Loucy (cell line): ENCODE results near the gene CCDC134.

ENCODE experiments used
- H2AFZ ChIP-seq: fragments of 200-600 bp; sonication (generic); 2 replicates; pipeline ENCODE4 v1.6.0; 2016; ENCODE audit warnings: antibody characterized with exemption, mild to moderate bottlenecking, low read length, moderate library complexity
- H3F3A ChIP-seq: fragments of 200-600 bp; 2 replicates; pipeline ENCODE4 v1.6.0; 2016; ENCODE audit warnings: antibody characterized with exemption, low read depth, mild to moderate bottlenecking
- H3K27me3 ChIP-seq: fragments of 200-600 bp; sonication (generic); 2 replicates; pipeline ENCODE4 v1.6.1; 2014; ENCODE audit warnings: low read length, mild to moderate bottlenecking; ENCODE audit not compliant: insufficient read depth, poor library complexity, severe bottlenecking
- H3K36me3 ChIP-seq: fragments of 200-600 bp; sonication (generic); 2 replicates; pipeline ENCODE4 v1.6.1; 2016; ENCODE audit warnings: low read length; ENCODE audit not compliant: insufficient read depth
- H3K4me1 ChIP-seq: fragments of 200-600 bp; sonication (generic); 2 replicates; pipeline ENCODE4 v1.5.1; 2014; ENCODE audit warnings: low read length, mild to moderate bottlenecking; ENCODE audit not compliant: insufficient read depth, poor library complexity, severe bottlenecking
- H3K4me2 ChIP-seq: fragments of 200-600 bp; sonication (generic); 2 replicates; pipeline ENCODE4 v1.6.0; 2014; ENCODE audit warnings: antibody characterized with exemption, low read length, low read depth, mild to moderate bottlenecking; ENCODE audit not compliant: poor library complexity, severe bottlenecking
- H3K4me3 ChIP-seq: fragments of 200-600 bp; sonication (generic); 2 replicates; pipeline ENCODE4 v1.5.1; 2014; ENCODE audit warnings: low read length, mild to moderate bottlenecking, mixed read lengths; ENCODE audit not compliant: poor library complexity, severe bottlenecking
- H3K79me2 ChIP-seq: fragments of 200-600 bp; sonication (generic); 2 replicates; pipeline ENCODE4 v1.6.1; 2014; ENCODE audit warnings: low read length; ENCODE audit not compliant: insufficient read depth
- H3K9ac ChIP-seq: fragments of 200-600 bp; sonication (generic); 2 replicates; pipeline ENCODE4 v1.6.0; 2014; ENCODE audit warnings: mild to moderate bottlenecking, low read depth, low read length, moderate library complexity; ENCODE audit not compliant: poor library complexity, severe bottlenecking
- H3K9me2 ChIP-seq: fragments of 200-600 bp; sonication (generic); replicated peaks from 2 replicates; pipeline ENCODE4 v1.6.1; 2016; ENCODE audit warnings: low read depth, low read length, mixed read lengths
- H3K9me3 ChIP-seq: fragments of 200-600 bp; sonication (generic); 2 replicates; pipeline ENCODE4 v1.6.1; 2014; ENCODE audit warnings: mild to moderate bottlenecking, antibody characterized with exemption, low read length, low read depth; ENCODE audit not compliant: insufficient read depth
- H4K20me1 ChIP-seq: fragments of 200-600 bp; sonication (generic); 2 replicates; pipeline ENCODE4 v1.6.0; 2014; ENCODE audit warnings: antibody characterized with exemption, low read length, mild to moderate bottlenecking; ENCODE audit not compliant: insufficient read depth, poor library complexity, severe bottlenecking
- EZH2phosphoT487 ChIP-seq: fragments of 200-600 bp; IDR thresholded peaks from 2 replicates; pipeline ENCODE4 v1.6.1; 2018; ENCODE audit warnings: antibody characterized with exemption, mild to moderate bottlenecking, moderate library complexity, borderline replicate concordance
- TF ChIP-seq, protein P1 (sequence below): fragments of 200-600 bp; sonication (generic); conservative IDR thresholded peaks from 2 replicates; pipeline ENCODE4 v1.5.1; 2014; ENCODE audit warnings: mild to moderate bottlenecking, antibody characterized with exemption, low read length

The CCDC134 gene

DNA sequence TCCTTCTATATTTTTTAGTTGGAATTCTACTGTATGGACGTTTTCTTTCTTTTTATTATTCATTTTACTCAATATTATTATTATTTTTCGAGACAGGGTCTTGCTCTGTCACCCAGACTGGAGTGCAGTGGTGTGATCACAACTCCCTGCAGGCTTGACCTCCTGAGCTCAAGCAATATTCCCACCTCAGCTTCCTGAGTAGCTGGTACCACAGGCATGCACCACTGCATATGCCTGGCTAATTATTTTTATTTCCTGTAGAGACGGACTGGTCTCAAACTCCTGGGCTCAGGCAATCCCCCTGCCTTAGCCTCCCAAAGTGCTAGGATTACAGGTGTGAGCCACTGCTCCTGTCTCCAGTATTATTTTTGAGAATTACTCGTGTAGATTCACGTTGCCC is 34.0 kb upstream of the CCDC134 start:
- H3K79me2 ChIP-seq, result no peaks in the 10 kb centered on the region
- H4K20me1 ChIP-seq, result no peaks in the 10 kb centered on the region
- no peaks in the 10 kb centered on the region for H3K36me3 ChIP-seq
- TF ChIP-seq, protein P1, sequence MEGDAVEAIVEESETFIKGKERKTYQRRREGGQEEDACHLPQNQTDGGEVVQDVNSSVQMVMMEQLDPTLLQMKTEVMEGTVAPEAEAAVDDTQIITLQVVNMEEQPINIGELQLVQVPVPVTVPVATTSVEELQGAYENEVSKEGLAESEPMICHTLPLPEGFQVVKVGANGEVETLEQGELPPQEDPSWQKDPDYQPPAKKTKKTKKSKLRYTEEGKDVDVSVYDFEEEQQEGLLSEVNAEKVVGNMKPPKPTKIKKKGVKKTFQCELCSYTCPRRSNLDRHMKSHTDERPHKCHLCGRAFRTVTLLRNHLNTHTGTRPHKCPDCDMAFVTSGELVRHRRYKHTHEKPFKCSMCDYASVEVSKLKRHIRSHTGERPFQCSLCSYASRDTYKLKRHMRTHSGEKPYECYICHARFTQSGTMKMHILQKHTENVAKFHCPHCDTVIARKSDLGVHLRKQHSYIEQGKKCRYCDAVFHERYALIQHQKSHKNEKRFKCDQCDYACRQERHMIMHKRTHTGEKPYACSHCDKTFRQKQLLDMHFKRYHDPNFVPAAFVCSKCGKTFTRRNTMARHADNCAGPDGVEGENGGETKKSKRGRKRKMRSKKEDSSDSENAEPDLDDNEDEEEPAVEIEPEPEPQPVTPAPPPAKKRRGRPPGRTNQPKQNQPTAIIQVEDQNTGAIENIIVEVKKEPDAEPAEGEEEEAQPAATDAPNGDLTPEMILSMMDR, result no peak
- no peak for TF ChIP-seq EZH2phosphoT487
- no peaks in the 10 kb centered on the region for H3K27me3 ChIP-seq
- H3K4me2 ChIP-seq, result no peak overlapping the region
- H3K9ac ChIP-seq, result no peak overlapping the region
- no peaks in the 10 kb centered on the region for H3K9me3 ChIP-seq
- no peaks in the 10 kb centered on the region for H3K4me1 ChIP-seq
- H3K9me2 ChIP-seq, result no peaks in the 10 kb centered on the region
- no peaks in the 10 kb centered on the region for H3F3A ChIP-seq
- H3K4me3 ChIP-seq, result no peak overlapping the region
- no peak overlapping the region for H2AFZ ChIP-seq

DNA sequence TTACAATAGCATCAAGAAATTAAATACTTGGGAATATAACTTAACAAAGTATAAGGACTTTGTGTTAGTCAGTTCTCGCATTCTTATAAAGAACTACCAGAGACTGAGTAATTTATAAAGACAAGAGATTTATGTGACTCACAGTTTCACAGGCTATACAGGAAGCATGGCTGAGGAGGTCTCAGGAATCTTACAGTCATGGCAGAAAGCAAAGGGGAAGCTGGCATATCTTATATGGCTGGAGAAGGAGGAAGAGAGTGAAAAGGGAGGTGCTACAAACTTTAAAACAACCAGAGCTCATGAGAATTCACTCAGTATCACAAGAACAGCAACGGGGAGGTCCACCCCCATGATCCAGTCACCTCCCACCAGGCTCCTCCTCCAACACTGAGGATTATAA is 32.0 kb upstream of the CCDC134 start:
- no peak overlapping the region for H2AFZ ChIP-seq
- no peaks in the 10 kb centered on the region for H4K20me1 ChIP-seq

DNA sequence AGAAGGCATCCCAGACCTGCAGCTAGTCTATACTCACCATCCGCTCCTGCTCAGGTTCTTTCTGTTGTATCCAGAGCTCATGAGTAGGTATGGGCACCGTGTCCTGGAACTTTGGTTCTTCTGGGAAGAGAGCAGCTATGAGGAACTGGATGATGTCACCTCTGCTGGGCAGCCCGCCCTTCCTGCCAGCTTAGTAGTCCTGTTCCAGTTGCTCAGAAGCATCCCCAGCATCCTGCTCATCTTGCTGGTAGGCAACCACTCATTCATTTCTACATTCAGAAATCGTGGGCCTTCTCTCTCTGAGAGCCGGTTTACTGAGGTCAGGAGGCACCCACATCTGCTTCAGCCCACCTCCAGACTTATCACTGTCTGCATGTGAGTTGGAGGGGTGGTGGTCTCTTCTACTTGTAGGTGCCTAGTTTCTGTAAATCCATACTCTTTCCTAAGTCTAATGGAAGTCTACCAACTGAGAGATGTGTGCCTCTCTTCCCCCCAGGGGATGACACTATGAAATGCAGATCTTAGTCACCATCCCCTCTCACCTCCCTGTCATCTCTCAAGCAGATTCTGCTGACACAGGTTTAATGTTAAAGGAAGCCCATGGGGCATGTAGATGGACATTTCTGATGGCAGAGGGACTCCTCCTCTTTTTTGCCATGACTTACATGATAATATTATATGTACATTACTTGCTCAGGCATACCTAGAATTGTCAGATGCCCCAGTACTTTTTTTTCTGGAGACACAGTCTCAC is 29.6 kb upstream of the CCDC134 start:
- Histone ChIP-seq H3K9me3 (no peaks in the 10 kb centered on the region), H3K4me2 (no peak overlapping the region), H3K27me3 (no peaks in the 10 kb centered on the region), H3K4me1 (no peaks in the 10 kb centered on the region), H3K79me2 (no peaks in the 10 kb centered on the region), H3K4me3 (no peak overlapping the region), H3K9ac (no peak overlapping the region), H4K20me1 (no peaks in the 10 kb centered on the region), H3F3A (no peaks in the 10 kb centered on the region), H3K36me3 (no peaks in the 10 kb centered on the region), H2AFZ (no peak overlapping the region), H3K9me2 (no peaks in the 10 kb centered on the region)
- TF ChIP-seq EZH2phosphoT487, result no peak
- TF ChIP-seq, protein P1, result no peak

More for the DNA sequence above, 32.0 kb upstream of the CCDC134 start:
- Histone ChIP-seq H3K4me1 (no peaks in the 10 kb centered on the region), H3K36me3 (no peaks in the 10 kb centered on the region), H3K9me2 (no peaks in the 10 kb centered on the region), H3K79me2 (no peaks in the 10 kb centered on the region), H3K9me3 (no peaks in the 10 kb centered on the region), H3K27me3 (no peaks in the 10 kb centered on the region), H3F3A (no peaks in the 10 kb centered on the region), H3K4me3 (no peak overlapping the region), H3K9ac (no peak overlapping the region), H3K4me2 (no peak overlapping the region)
- TF ChIP-seq EZH2phosphoT487, result no peak

DNA sequence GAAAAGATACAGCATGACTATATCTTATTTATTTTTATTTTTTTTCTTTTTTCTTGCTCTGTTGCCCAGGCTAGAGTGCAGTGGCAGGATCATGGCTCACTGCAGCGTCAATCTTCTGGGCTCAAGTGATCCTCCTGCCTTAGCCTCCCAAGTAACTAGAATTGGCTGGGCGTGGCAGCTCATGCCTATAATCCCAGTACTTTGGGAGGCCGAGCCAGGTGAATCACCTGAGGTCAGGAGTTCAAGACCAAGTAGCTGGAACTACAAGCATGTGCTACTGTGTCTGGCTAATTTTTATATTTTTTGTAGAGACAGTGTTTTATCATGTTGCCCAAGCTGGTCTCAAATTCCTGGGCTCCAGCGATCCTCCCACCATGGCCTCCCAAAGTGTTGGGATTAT is 28.3 kb upstream of the CCDC134 start:
- Histone ChIP-seq H3K27me3 (no peaks in the 10 kb centered on the region), H3K4me2 (no peak overlapping the region), H3K4me3 (no peak overlapping the region), H4K20me1 (no peaks in the 10 kb centered on the region), H3K36me3 (no peaks in the 10 kb centered on the region), H3K79me2 (no peaks in the 10 kb centered on the region), H3K4me1 (no peaks in the 10 kb centered on the region), H3K9me3 (no peaks in the 10 kb centered on the region), H3K9ac (no peak overlapping the region), H2AFZ (no peak overlapping the region), H3F3A (no peaks in the 10 kb centered on the region), H3K9me2 (no peaks in the 10 kb centered on the region)
- TF ChIP-seq, protein P1, result no peak
- TF ChIP-seq EZH2phosphoT487, result no peak
